Stimulated activated CD4-positive, alpha-beta T cell treated with anti-CD3 and anti-CD28 coated beads, TNF-alpha, amount 100 ng/mL, for 4 hours (primary cell): ENCODE data around the gene CMPK2.
"Not testable (repeated sequence)": the region's sequence is repeated elsewhere in the genome, so short reads cannot be mapped to it uniquely, and the experiment has no call there.

Experiments used
- DNase-seq, 3 experiments: peaks; one replicate each; pipeline ENCODE4 v3.0.0-alpha.2; 2020; ENCODE audit warnings: low read depth in 3 of 3

Gene CMPK2

DNA sequence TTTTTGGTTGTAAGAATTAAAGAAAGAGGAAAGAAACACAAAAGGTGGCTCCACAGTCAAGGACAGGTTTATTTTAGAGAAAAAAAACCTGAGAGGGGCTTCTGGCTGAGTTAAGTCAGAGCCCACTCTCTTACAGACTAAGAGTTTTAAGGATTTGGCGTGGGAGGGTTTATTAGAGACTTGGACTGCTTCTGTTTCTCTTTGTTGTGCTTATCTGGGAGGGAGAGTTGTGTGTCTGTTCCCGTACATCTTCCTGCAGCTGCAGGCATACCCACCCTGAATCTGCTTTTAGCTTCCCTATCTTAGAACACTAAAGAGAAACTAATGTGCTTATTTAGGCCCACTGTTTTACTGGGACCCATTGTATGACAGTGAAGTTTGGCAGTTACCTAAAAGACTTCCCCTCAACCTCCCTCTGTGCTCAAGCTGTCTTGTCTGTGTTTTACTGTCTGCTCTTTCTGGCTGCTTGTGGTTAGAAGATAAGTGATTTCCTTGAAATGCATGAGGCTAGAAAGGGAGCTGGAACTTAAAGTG lies 14.6 kb upstream of the CMPK2 start:
- no peak for DNase-seq

DNA sequence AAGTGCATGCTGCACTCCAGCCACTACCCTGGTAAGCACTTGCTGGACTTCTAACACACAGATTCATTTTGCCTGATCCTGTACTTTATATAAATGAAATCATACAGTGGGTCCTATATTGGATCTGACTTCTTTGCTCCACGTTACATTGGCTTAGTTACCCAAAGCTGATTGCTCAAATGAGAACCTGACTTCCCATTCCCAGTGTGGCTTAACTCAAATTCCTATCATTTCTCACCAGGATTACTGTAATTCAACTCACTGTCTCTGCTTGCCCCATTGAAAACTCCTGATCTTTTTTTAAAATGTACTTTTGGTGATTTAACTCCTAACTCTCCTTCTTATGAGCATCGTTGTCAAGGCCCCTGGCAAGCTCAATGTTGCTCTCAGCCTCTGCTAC lies 13.3 kb upstream of the CMPK2 start:
- DNase-seq = no peak

DNA sequence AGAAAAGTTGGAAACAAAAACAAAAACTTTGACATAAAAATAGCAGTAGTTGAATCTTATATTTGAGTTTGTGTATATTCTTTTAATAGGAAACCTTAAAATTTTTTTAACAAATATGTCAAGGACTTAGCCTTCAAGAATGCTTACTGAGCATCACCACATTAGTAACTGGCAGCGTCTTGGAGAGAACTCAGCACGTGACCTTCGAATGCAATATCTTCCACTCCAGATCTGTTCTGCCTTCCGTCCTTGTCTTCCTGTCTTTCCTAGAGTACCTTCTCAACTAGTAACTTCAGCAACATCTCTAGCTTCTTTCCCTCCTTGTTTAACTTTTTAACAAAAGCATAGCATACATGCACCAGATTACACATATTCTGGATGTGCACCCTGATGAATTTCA lies 12.8 kb upstream of the CMPK2 start:
- no peak for DNase-seq

DNA sequence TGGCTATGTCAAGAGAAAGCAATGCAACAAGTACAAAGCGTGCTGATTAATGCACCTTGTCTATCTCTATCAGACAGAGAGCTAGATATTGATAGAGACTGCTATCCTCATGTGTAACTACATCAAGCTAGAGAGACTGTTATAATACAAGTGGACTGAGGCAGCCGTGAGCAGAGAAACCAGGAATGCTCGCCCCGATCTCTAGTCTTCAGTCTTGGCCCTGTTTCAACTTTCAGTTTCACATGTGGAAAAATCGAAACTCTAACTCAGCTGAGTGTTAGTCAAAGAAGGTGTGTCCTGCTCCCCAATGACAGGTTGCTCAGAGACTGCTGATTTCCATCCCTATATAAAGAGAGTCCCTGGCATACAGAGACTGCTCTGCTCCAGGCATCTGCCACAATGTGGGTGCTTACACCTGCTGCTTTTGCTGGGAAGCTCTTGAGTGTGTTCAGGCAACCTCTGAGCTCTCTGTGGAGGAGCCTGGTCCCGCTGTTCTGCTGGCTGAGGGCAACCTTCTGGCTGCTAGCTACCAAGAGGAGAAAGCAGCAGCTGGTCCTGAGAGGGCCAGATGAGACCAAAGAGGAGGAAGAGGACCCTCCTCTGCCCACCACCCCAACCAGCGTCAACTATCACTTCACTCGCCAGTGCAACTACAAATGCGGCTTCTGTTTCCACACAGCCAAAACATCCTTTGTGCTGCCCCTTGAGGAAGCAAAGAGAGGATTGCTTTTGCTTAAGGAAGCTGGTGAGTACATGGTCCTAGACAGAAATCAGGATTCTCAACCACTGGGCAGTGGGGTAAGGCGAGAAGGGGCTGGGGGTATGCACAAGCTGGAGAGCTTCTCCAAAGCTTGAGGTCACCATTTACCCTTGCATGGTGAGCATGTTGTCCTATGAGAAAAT lies 11.9 kb upstream of the CMPK2 start, which contains the start of gene RSAD2:
Gene RSAD2 (plus strand): TSS at position 376 of the 903 bp plus-strand sequence. CDS start 24 bp downstream, at position 400.
- DNase-seq = no peak

- no peak for DNase-seq
These were observed 10.6 kb upstream of the CMPK2 start for GRCh38 chr2:6876309-6876708.

DNA sequence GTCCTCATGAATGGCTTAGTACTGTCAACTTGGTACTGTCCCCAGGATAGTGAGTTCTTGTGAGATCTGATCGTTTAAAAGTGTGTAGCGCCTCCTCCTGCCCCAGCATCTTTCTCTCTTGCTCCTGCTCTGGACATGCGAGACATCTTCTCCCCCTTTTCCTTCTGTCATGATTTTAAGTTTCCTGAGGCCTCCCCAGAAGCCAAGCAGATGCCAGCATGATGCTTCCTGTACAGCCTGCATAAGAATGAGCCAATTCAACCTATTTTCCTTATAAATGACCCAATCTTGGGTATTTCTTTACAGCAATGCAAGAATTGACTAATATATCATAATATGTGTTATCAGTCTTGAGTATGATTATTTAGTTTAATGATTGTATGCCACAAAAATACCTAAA lies 8.3 kb upstream of the CMPK2 start:
- no peak for DNase-seq

GRCh38 chr2:6872394-6872793 lies 6.7 kb upstream of the CMPK2 start:
- DNase-seq = no peak

DNA sequence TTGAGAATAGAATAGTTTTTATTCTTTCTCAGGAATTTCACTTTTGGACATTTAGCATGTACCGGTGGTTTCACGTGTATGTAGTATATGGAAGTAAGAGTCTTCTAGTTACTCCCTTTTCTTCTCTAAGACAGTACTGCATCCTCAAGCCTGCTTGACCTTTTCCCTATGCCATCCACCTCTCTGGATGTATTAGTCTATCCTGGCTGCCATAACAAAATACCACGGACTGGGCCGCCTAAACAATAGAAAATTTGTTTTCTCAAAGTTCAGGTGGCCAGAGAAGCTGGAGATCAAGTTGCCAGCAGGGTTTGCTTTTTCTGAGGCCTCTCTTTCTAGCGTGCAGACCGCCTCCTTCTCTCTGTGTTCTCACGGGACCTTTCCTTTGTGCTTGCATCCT lies 1.3 kb upstream of the CMPK2 start:
- DNase-seq = no peak

- peak in 2 of 3 experiments; percentile 18 to 27 for DNase-seq
These were observed 566 bp upstream of the CMPK2 start for GRCh38 chr2:6866275-6866671.

GRCh38 chr2:6864923-6865345 lies 773 bp downstream of the CMPK2 start:
- DNase-seq = no peak

GRCh38 chr2:6864231-6864754 lies 1.4 kb downstream of the CMPK2 start:
- DNase-seq = no peak

GRCh38 chr2:6863792-6864191 lies 1.9 kb downstream of the CMPK2 start:
- no peak for DNase-seq

- no peak for DNase-seq
These were observed 5.4 kb downstream of the CMPK2 start for GRCh38 chr2:6860296-6860695.

DNA sequence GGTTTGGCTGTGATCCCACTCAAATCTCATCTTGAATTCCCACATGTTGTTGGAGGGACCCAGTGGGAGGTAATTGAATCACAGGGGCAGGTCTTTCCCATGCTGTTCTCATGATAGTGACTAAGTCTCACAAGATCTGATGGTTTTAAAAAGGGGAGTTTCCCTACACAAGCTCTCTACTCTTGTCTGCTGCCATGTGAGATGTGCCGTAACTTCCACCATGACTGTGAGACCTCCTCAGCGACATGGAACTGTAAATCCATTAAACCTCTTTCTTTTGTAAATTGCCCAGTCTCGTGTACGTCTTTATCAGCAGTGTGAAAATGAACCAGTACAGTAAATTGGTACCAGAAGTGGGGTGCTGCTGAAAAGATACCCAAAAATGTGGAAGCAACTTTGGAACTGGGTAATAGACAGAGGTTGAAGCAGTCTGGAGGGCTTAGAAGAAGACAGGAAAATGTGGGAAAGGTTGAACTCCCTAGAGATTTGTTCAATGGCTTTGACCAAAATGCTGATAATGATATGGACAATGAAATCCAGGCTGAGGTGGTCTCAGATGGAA lies 7.2 kb downstream of the CMPK2 start:
- DNase-seq = not testable (repeated sequence)

DNA sequence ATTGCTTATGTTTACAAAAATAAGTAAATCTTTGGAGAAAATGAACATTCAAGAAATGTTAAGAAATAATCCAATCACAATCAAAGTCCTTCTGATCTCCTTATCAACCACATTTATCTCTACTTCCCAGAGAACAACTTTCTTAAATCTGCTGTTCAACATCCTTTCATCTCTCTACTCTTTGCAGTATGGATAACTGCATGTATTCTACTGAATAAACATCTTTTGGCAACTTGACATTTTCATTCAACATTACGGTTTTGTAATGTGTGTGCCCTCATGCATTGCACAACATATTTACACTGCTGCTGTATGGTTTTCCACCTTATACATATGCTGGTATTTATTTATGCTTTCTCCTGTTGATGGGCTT lies 9.2 kb downstream of the CMPK2 start:
- DNase-seq = no peak

- DNase-seq = no peak
These were observed 9.7 kb downstream of the CMPK2 start for GRCh38 chr2:6855860-6856547.

- no peak for DNase-seq
These were observed 11.3 kb downstream of the CMPK2 start for GRCh38 chr2:6854416-6854815.

DNA sequence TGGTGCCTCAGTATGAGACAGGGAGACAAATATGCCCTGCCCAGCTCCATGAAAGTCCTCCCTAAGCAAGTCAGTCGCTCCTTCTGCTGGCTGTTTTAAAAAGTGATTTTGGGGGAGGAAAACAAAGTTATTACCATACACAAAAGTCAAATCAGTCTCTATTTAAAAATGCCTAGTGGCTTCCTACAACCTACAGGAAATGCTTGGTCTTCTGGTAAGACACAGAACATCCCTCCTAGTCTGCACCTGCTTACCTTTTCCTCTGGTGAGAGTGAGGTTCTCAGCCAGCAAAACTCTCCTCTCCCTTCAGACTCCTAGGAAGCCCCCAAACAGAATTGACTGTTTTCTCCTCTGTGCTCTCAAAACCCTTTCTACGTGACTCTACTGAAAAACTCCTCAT lies 13.5 kb downstream of the CMPK2 start:
- DNase-seq = no peak

DNA sequence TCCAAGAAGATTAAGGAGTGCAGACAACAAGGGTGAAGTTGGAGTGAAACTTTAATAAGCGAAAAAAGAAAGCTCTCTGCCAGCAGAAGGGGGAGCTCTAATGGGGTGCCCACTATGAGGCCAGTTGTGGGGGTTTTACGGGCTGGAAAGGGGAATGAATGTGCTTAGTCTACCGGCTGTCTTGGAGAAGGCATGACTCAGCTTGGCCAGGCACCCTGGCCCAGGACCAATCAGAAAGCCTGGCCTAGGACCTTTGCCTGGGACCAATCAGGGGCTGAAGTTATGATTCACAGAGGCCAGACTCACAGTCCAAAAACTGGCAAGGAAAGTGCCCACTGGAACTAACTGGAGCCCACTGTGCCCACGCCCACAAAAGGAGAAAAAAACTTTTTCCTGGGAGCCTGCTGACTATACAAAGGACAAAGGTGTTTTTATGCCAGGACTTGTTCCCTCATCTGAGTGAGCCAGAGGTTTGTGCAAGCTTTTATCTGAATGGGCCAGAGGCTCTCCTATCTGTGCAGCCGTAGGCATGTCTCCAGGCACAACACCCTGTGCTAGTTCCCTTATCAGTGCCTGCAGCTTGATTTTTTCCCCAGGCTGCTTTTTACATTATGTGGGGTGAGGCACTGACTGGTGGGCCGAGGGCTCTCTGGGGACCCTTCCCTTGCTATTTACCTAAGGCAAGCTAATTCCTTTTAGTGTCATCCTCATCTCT lies 18.6 kb downstream of the CMPK2 start:
- no peak for DNase-seq

DNA sequence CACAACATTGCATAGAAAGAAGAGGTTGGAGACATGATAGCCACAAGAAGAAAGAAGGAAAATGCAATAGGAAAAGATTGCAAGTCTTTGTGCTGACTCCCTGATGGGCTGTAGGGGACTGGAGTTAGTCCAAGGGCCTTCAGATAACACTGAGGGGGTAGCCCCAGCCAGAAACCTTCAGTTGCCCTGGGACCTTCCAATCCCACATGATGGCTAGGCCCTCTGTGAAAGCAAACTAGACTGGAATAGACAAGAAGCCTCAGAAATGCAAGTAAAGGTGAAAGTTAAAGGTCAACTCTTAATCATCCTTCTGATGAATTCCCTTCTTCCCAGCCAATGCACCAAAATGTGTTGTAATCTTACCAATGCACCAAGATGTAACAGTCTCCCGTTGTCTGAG lies 19.2 kb downstream of the CMPK2 start:
- DNase-seq = no peak

DNA sequence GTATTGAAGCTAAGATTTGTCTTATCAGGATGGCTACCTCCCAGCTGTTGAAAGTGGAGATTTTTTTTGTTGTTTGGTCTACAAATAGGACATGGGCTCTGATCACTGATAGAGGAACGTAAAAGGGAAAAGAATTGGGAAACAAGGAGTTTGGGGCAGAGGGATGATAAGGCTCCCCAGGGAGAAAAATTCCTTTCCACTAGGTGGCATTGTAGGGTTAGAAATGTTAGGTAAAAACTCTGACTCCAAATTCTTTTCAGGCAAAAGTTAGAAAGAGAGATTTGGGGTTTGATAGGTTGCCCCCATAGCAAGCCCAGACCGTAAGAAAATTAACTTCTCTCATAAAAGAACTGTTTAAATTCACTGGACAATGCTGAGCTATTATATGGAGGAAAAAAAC lies 19.8 kb downstream of the CMPK2 start:
- DNase-seq = no peak

DNA sequence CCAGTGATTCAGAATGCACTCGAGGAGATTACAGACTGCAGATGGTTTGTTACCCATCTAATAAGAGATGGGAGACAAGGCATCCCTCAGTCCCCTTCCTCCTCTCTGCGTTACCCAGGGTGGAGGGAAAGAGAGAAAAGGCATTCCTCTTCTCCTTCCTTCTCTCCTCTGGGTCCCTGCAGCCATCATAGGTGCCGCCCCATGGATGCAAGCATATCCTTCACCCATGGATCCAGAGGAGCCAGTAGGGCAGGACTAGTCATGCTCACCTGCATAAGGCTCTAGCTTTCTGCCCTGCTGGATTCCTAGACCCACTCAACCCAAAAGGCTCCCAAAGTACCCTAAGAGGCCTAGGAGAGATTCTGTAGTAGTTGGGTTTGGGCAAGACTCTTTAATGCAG lies 20.4 kb downstream of the CMPK2 start:
- no peak for DNase-seq
